Fibroblast of lung (primary cell): ENCODE measurements around the gene OSBPL6.

ENCODE experiments used
- EZH2 ChIP-seq: IDR thresholded peaks from 2 replicates; pipeline ENCODE4 v1.5.1; 2012; ENCODE audit warnings: low read length, control low read depth, mild to moderate bottlenecking; ENCODE audit errors: missing control alignments
- TF ChIP-seq, protein P1 (sequence below), 2 donors: IDR thresholded peaks in 1 of 2; conservative IDR thresholded peaks in 1 of 2; 1 replicate in 1 of 2; 2 replicates in 1 of 2; pipeline ENCODE4 v1.5.1; 2011 to 2012; ENCODE audit warnings: low read length in 2 of 2, control low read depth in 1 of 2, inconsistent platforms in 1 of 2, low read depth in 1 of 2, mild to moderate bottlenecking in 1 of 2

DNA sequence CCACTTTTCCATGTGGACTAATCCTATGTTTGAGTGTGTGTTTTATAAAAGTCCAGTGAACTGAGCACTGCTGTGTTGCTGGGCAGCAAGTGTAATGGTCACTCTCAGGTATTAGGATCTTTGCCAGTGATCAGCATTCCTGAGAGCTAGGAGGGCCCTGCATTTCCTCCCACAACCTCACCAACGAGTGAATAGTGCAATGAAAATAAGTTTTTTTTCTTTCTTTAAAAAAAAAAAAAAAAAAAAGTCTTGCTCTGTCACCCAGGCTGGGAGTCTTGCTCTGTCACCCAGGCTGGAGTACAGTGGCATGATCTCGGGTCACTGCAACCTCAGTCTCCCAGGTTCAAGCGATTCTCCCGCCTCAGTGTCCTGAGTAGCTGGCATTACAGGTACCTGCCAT, 6.5 kb upstream of the OSBPL6 start:
- TF ChIP-seq, protein P1, sequence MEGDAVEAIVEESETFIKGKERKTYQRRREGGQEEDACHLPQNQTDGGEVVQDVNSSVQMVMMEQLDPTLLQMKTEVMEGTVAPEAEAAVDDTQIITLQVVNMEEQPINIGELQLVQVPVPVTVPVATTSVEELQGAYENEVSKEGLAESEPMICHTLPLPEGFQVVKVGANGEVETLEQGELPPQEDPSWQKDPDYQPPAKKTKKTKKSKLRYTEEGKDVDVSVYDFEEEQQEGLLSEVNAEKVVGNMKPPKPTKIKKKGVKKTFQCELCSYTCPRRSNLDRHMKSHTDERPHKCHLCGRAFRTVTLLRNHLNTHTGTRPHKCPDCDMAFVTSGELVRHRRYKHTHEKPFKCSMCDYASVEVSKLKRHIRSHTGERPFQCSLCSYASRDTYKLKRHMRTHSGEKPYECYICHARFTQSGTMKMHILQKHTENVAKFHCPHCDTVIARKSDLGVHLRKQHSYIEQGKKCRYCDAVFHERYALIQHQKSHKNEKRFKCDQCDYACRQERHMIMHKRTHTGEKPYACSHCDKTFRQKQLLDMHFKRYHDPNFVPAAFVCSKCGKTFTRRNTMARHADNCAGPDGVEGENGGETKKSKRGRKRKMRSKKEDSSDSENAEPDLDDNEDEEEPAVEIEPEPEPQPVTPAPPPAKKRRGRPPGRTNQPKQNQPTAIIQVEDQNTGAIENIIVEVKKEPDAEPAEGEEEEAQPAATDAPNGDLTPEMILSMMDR (conservative IDR thresholded peaks at IDR 0.05 in 1 of 2, IDR thresholded peaks at IDR 0.05 in 1 of 2; ENCODE audit: low read depth in 1 of 2, low read length in 2 of 2), result no peak
- TF ChIP-seq EZH2, result no peak
